G401.6 (cell line): ENCODE data around the gene LPO.

Source experiments
- FAIRE-seq: peaks from 2 replicates; lab custom pipeline; 2012; peaks lifted over from hg19 to GRCh38; lab: Jason Lieb, UNC

LPO gene

GRCh38 chr17:58278661-58279015 lies 40.3 kb downstream of the LPO start:
- no peak for FAIRE-seq

- no peak for FAIRE-seq
These were observed 40.8 kb downstream of the LPO start for GRCh38 chr17:58279016-58279711.

- FAIRE-seq = no peak
These were observed 41.5 kb downstream of the LPO start for GRCh38 chr17:58279736-58280479.

- FAIRE-seq = no peak
These were observed 42.3 kb downstream of the LPO start, which contains the start of gene MPO for GRCh38 chr17:58280480-58281217. TSS of gene MPO (minus strand) at chr17:58280935. CDS start at chr17:58280758, 177 bp downstream.

GRCh38 chr17:58281511-58282011 lies 43.2 kb downstream of the LPO start:
- no peak for FAIRE-seq

GRCh38 chr17:58282442-58282841 lies 44.1 kb downstream of the LPO start:
- no peak for FAIRE-seq

- no peak for FAIRE-seq
These were observed 45.6 kb downstream of the LPO start for GRCh38 chr17:58283674-58284612.

GRCh38 chr17:58284613-58285421 lies 46.4 kb downstream of the LPO start:
- no peak for FAIRE-seq

GRCh38 chr17:58285422-58285810 lies 47.0 kb downstream of the LPO start:
- FAIRE-seq = no peak

- no peak for FAIRE-seq
These were observed 51.5 kb downstream of the LPO start for GRCh38 chr17:58289869-58290268.

- no peak for FAIRE-seq
These were observed 52.9 kb downstream of the LPO start for GRCh38 chr17:58291246-58291645.

GRCh38 chr17:58294034-58294433 lies 55.6 kb downstream of the LPO start:
- no peak for FAIRE-seq

GRCh38 chr17:58300336-58300735 lies 62.0 kb downstream of the LPO start:
- FAIRE-seq = no peak

GRCh38 chr17:58301504-58302150 lies 63.2 kb downstream of the LPO start:
- FAIRE-seq = no peak

- no peak for FAIRE-seq
These were observed 64.0 kb downstream of the LPO start for GRCh38 chr17:58302171-58302918.

- no peak for FAIRE-seq
These were observed 64.7 kb downstream of the LPO start for GRCh38 chr17:58302919-58303585.

- no peak for FAIRE-seq
These were observed 65.8 kb downstream of the LPO start for GRCh38 chr17:58303971-58304749.

- FAIRE-seq = no peak
These were observed 66.5 kb downstream of the LPO start for GRCh38 chr17:58304750-58305486.
